ENCODE measurements around the gene ASTN2.
"Not testable (repeated sequence)": the region's sequence is repeated elsewhere in the genome, so short reads cannot be mapped to it uniquely, and the experiment has no call there.

The ASTN2 gene

DNA sequence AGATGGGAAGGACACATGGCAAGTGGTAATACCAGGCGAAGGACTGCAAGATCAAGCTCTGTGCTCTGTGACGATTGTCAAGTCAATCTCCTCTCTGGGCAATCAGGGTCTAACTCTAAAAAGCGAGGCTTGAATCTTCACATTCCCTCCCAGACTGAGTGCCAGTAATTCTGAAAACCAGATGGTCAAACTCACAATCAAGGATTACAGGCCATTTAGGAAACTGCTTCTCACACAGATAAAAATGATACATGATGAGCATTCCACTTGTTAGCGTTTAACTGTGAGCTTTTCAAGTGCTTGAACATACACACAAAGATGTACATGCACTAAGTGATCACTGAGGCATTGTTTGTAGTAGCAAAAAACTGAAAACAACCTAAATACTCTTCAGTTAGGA is 517.7 kb downstream of the ASTN2 start:
- H4K20me1 ChIP-seq (ENCODE audit: insufficient read depth) = no peaks in the 10 kb centered on the region
- H3K36me3 ChIP-seq (ENCODE audit: insufficient read depth) = no peaks in the 10 kb centered on the region
- no peak overlapping the region for H3K9ac ChIP-seq
- no peak overlapping the region for H3K27ac ChIP-seq
- no peaks in the 10 kb centered on the region for H3K4me1 ChIP-seq (ENCODE audit: low read depth, poor library complexity, severe bottlenecking)
- H3K27me3 ChIP-seq (ENCODE audit: insufficient read depth, low read depth) = no peaks in the 10 kb centered on the region
- H3K4me2 ChIP-seq = no peak overlapping the region
- TF ChIP-seq, protein P1, sequence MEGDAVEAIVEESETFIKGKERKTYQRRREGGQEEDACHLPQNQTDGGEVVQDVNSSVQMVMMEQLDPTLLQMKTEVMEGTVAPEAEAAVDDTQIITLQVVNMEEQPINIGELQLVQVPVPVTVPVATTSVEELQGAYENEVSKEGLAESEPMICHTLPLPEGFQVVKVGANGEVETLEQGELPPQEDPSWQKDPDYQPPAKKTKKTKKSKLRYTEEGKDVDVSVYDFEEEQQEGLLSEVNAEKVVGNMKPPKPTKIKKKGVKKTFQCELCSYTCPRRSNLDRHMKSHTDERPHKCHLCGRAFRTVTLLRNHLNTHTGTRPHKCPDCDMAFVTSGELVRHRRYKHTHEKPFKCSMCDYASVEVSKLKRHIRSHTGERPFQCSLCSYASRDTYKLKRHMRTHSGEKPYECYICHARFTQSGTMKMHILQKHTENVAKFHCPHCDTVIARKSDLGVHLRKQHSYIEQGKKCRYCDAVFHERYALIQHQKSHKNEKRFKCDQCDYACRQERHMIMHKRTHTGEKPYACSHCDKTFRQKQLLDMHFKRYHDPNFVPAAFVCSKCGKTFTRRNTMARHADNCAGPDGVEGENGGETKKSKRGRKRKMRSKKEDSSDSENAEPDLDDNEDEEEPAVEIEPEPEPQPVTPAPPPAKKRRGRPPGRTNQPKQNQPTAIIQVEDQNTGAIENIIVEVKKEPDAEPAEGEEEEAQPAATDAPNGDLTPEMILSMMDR (conservative IDR thresholded peaks at IDR 0.05; ENCODE audit: low read depth, low read length) = no peak
- no peak overlapping the region for H2AFZ ChIP-seq (ENCODE audit: low read depth)
- H3K4me3 ChIP-seq (IDR thresholded peaks at IDR 0.05; ENCODE audit: insufficient read depth, low read depth, low read length) = no peak overlapping the region
- H3K79me2 ChIP-seq (ENCODE audit: insufficient read depth, low read depth) = no peaks in the 10 kb centered on the region

DNA sequence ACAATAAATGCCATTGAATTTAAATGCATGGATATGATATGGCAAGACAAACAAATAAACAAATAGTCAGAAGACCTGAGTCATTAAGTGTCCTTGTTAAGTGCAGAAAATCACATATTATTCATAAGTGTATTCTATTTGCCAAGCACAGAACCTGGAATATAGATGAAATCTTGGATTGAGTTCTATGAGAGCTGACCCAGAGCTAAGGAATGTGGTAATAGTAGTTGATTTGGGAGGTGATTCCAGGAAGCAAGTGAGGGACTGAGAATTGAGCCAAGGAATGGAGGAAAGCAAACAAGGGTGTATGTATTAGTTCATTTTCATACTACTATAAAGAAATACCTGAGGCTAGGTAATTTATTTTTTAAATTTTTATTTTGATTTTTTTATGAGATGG is 518.9 kb downstream of the ASTN2 start:
- Histone ChIP-seq H2AFZ (ENCODE audit: low read depth) (no peak overlapping the region), H3K9ac (no peak overlapping the region), H3K27ac (no peak overlapping the region), H4K20me1 (ENCODE audit: insufficient read depth) (no peaks in the 10 kb centered on the region), H3K4me2 (no peak overlapping the region), H3K4me3 (IDR thresholded peaks at IDR 0.05; ENCODE audit: insufficient read depth, low read depth, low read length) (no peak overlapping the region), H3K36me3 (ENCODE audit: insufficient read depth) (no peaks in the 10 kb centered on the region), H3K79me2 (ENCODE audit: insufficient read depth, low read depth) (no peaks in the 10 kb centered on the region), H3K27me3 (ENCODE audit: insufficient read depth, low read depth) (no peaks in the 10 kb centered on the region), H3K4me1 (ENCODE audit: low read depth, poor library complexity, severe bottlenecking) (no peaks in the 10 kb centered on the region)
- TF ChIP-seq, protein P1 (conservative IDR thresholded peaks at IDR 0.05; ENCODE audit: low read depth, low read length) = no peak

DNA sequence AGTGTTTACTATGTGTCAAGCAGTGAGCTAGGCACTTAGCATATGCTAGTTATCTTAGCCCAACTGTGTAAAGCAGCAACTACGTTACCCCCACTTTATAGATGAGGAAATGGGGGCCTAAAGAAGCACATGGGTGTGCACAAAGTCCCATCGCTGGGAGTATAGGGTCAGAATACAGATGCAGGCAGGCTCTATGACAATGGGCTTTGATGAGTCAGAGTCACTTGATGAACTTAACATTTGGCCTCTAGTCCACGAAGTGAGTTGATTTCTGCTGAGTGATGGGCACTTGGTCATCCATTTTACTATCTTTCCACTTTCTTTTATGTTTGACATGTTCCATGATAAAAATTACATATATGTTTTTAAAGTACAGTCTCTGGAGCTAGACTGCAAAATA is 523.4 kb downstream of the ASTN2 start:
- H4K20me1 ChIP-seq (ENCODE audit: insufficient read depth) = no peaks in the 10 kb centered on the region
- no peak overlapping the region for H2AFZ ChIP-seq (ENCODE audit: low read depth)
- no peak overlapping the region for H3K27ac ChIP-seq

DNA sequence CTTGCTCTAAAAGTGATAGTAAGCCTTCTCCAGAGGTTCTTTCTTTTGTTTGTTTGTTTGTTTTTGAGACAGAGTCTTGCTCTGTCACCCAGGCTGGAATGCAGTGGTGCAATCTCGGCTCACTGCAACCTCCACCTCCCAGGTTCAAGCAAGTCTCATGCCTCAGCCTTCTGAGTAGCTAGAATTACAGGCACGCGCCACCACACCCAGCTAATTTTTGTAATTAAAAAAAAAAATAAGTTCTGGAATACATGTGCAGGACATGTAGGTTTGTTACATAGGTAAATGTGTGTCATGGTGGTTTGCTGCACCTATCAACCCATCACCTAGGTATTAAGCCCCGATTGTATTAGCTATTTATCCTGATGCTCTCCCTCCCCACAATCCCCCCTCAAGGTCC is 526.4 kb downstream of the ASTN2 start:
- not testable (repeated sequence) for H4K20me1 ChIP-seq (ENCODE audit: insufficient read depth); H3K4me1 ChIP-seq (ENCODE audit: low read depth, poor library complexity, severe bottlenecking); H3K4me3 ChIP-seq (IDR thresholded peaks at IDR 0.05; ENCODE audit: insufficient read depth, low read depth, low read length); H3K27me3 ChIP-seq (ENCODE audit: insufficient read depth, low read depth); H2AFZ ChIP-seq (ENCODE audit: low read depth); H3K27ac ChIP-seq; H3K36me3 ChIP-seq (ENCODE audit: insufficient read depth); H3K79me2 ChIP-seq (ENCODE audit: insufficient read depth, low read depth); H3K4me2 ChIP-seq; H3K9ac ChIP-seq

More for the DNA sequence above, 523.4 kb downstream of the ASTN2 start:
- no peaks in the 10 kb centered on the region for H3K27me3 ChIP-seq (ENCODE audit: insufficient read depth, low read depth)
- H3K4me3 ChIP-seq (IDR thresholded peaks at IDR 0.05; ENCODE audit: insufficient read depth, low read depth, low read length) = no peak overlapping the region
- H3K9ac ChIP-seq = no peak overlapping the region
- H3K4me2 ChIP-seq = no peak overlapping the region
- no peaks in the 10 kb centered on the region for H3K4me1 ChIP-seq (ENCODE audit: low read depth, poor library complexity, severe bottlenecking)
- H3K36me3 ChIP-seq (ENCODE audit: insufficient read depth) = no peaks in the 10 kb centered on the region
- H3K79me2 ChIP-seq (ENCODE audit: insufficient read depth, low read depth) = no peaks in the 10 kb centered on the region
- TF ChIP-seq, protein P1 (conservative IDR thresholded peaks at IDR 0.05; ENCODE audit: low read depth, low read length) = no peak

DNA sequence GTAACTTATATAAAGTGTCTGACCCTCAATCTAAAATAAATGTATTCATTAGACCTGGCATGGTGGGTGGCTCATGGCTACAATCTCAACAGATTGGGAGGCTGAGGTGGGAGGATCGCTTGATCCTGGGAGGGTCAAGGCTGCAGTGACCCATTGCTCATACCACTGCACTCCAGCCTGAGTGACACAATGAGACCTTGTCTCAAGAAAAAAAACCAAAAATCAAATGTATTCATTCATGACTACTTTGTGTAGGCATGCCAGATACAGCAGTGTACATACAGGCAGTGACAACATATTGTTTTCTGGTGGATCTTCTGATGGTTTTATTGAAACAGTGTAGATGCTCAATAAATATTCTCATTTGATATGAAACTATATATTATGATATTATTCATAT is 526.8 kb downstream of the ASTN2 start:
- no peaks in the 10 kb centered on the region for H4K20me1 ChIP-seq (ENCODE audit: insufficient read depth)
- TF ChIP-seq, protein P1 (conservative IDR thresholded peaks at IDR 0.05; ENCODE audit: low read depth, low read length) = no peak
- no peak overlapping the region for H3K4me3 ChIP-seq (IDR thresholded peaks at IDR 0.05; ENCODE audit: insufficient read depth, low read depth, low read length)
- no peak overlapping the region for H3K9ac ChIP-seq
- no peak overlapping the region for H3K4me2 ChIP-seq
- no peak overlapping the region for H3K27ac ChIP-seq
- H3K27me3 ChIP-seq (ENCODE audit: insufficient read depth, low read depth) = no peaks in the 10 kb centered on the region
- H2AFZ ChIP-seq (ENCODE audit: low read depth) = no peak overlapping the region
- no peaks in the 10 kb centered on the region for H3K36me3 ChIP-seq (ENCODE audit: insufficient read depth)
- no peaks in the 10 kb centered on the region for H3K79me2 ChIP-seq (ENCODE audit: insufficient read depth, low read depth)
- H3K4me1 ChIP-seq (ENCODE audit: low read depth, poor library complexity, severe bottlenecking) = no peaks in the 10 kb centered on the region
